K562 (cell line): ENCODE results near the gene C4orf50. TPM values are rescaled to one million over a fixed set of nuclear protein-coding genes. Genes with fewer than 3 reads are reported as not detected.

Source experiments
- ATAC-seq: fragments of 200-7000 bp; cut with Tn5 transposase; 3 replicates; pipeline ENCODE4 v1.9.1; 2020; ENCODE audit warnings: moderate library complexity
- BruUV-seq: library from RNA; stranded (reverse); fragments of 400-500 nt; replicated peaks from 2 replicates; lab custom pipeline; 2021; lab: Mats Ljungman, UMichigan
- CTCF ChIA-PET: fragments of 300-600 bp; formaldehyde crosslinking; extraction: SDS; loops from one replicate; lab custom pipeline; 2021; ENCODE audit warnings: low intra/inter-chr PET ratio; lab: Yijun Ruan, JAX
- POLR2A ChIA-PET: fragments of 300-600, 350-650 bp; sonication (Branson Sonifier 250); formaldehyde crosslinking; extraction: SDS; loops from one replicate; lab custom pipeline; 2021; ENCODE audit warnings: antibody characterized with exemption, inconsistent platforms; lab: Yijun Ruan, JAX
- DNase-seq, 4 experiments: peaks; one replicate each; pipeline versions ENCODE4 v3.0.0 to v3.0.0-alpha.2; 2011 to 2018; ENCODE audit warnings: low spot score in 3 of 4, mixed read lengths in 3 of 4; ENCODE audit errors: extremely low read depth in 1 of 4
- FAIRE-seq: peaks from 2 replicates; lab custom pipeline; 2011; peaks lifted over from hg19 to GRCh38; lab: Jason Lieb, UNC
- H2AFZ ChIP-seq: 2 replicates; pipeline ENCODE4 v1.6.0; 2011; ENCODE audit warnings: low read depth, low read length, control low read depth, inconsistent platforms
- H3K27ac ChIP-seq: fragments of 200-600 bp; 3 replicates; pipeline ENCODE4 v1.8.0; 2011; ENCODE audit warnings: low read depth, mild to moderate bottlenecking, control low read depth, inconsistent platforms, low read length, moderate library complexity, mixed read lengths; ENCODE audit errors: extremely low read depth
- H3K27me3 ChIP-seq, 2 experiments: fragments of 300-600 bp in 1 of 2; 2 replicates in 1 of 2; 3 replicates in 1 of 2; pipeline versions ENCODE4 v1.6.0 to v1.8.0; 2011; ENCODE audit warnings: inconsistent platforms in 2 of 2, low read length in 2 of 2, mild to moderate bottlenecking in 1 of 2, mixed read lengths in 1 of 2, moderate library complexity in 1 of 2; ENCODE audit not compliant: control insufficient read depth in 2 of 2, insufficient read depth in 2 of 2
- H3K36me3 ChIP-seq: fragments of 300-600 bp; 3 replicates; pipeline ENCODE4 v1.8.0; 2011; ENCODE audit warnings: mild to moderate bottlenecking, low read length, inconsistent platforms; ENCODE audit not compliant: control insufficient read depth, insufficient read depth
- H3K4me1 ChIP-seq, 2 experiments: fragments of 200-600 bp in 1 of 2; replicated peaks in 1 of 2; 2 replicates in 1 of 2; 3 replicates in 1 of 2; pipeline versions ENCODE4 v1.5.1 to v1.8.0; 2011; ENCODE audit warnings: inconsistent platforms in 2 of 2, low read length in 2 of 2, mild to moderate bottlenecking in 1 of 2, mixed read lengths in 1 of 2, moderate library complexity in 1 of 2; ENCODE audit not compliant: control insufficient read depth in 2 of 2, insufficient read depth in 2 of 2
- H3K4me2 ChIP-seq: 2 replicates; pipeline ENCODE4 v1.6.1; 2011; ENCODE audit warnings: low read length, control low read depth, inconsistent platforms, mixed read lengths; ENCODE audit not compliant: insufficient read depth
- H3K4me3 ChIP-seq: fragments of 200-600 bp; sonication (generic), shearing (Covaris generic); 2 replicates; pipeline ENCODE4 v1.5.1; 2016; ENCODE audit warnings: control low read depth, inconsistent platforms
- H3K79me2 ChIP-seq: fragments of 200-600 bp; 3 replicates; pipeline ENCODE4 v1.8.0; 2011; ENCODE audit warnings: low read length, inconsistent platforms; ENCODE audit not compliant: control insufficient read depth, insufficient read depth
- H3K9ac ChIP-seq, 2 experiments: 2 replicates each; pipeline versions ENCODE4 v1.6.0 to v1.6.1; 2011; ENCODE audit warnings: low read depth in 2 of 2, low read length in 2 of 2, control low read depth in 1 of 2, inconsistent platforms in 1 of 2, mild to moderate bottlenecking in 1 of 2, mixed read lengths in 1 of 2; ENCODE audit not compliant: insufficient read depth in 1 of 2
- H3K9me1 ChIP-seq: one replicate; pipeline ENCODE4 v1.6.0; 2011; ENCODE audit warnings: inconsistent platforms, mild to moderate bottlenecking, low read length, moderate library complexity; ENCODE audit not compliant: control insufficient read depth, insufficient read depth
- H3K9me3 ChIP-seq: replicated peaks from 2 replicates; pipeline ENCODE4 v1.5.1; 2011; ENCODE audit warnings: low read depth, low read length, inconsistent platforms; ENCODE audit not compliant: control insufficient read depth, insufficient read depth
- H4K20me1 ChIP-seq: replicated peaks from 2 replicates; pipeline ENCODE4 v1.6.1; 2011; ENCODE audit warnings: low read length, inconsistent platforms, mixed read lengths; ENCODE audit not compliant: control insufficient read depth, insufficient read depth
- CEBPB ChIP-seq: fragments of 450-650 bp; IDR thresholded peaks from 2 replicates; pipeline ENCODE4 v1.6.1; 2016; ENCODE audit warnings: missing genetic modification characterization, missing compliant biosample characterization
- GATAD2B ChIP-seq: fragments of 450-650 bp; IDR thresholded peaks from 2 replicates; pipeline ENCODE4 v1.6.1; 2017; ENCODE audit warnings: mild to moderate bottlenecking, borderline replicate concordance
- KDM4B ChIP-seq, 2 experiments: fragments of 450-650 bp in 1 of 2; sonication (generic) in 1 of 2; IDR thresholded peaks; 2 replicates each; pipeline ENCODE4 v1.6.1; 2016 to 2017; ENCODE audit warnings: borderline replicate concordance in 2 of 2, antibody characterized with exemption in 1 of 2, low read depth in 1 of 2, mild to moderate bottlenecking in 1 of 2
- NR3C1 ChIP-seq: sonication (generic); formaldehyde crosslinking; IDR thresholded peaks from 2 replicates; pipeline ENCODE4 v1.8.1; 2022; ENCODE audit warnings: missing genetic modification reagents
- RCOR1 ChIP-seq, 2 experiments: IDR thresholded peaks; 2 replicates each; pipeline ENCODE4 v1.6.1; 2012; ENCODE audit warnings: low read depth in 2 of 2, low read length in 2 of 2, borderline replicate concordance in 1 of 2, improper control_type of control experiment in 1 of 2
- WGBS: fragments of 100-300 bp; shearing (Covaris generic); methylation state at CpG from one replicate; pipeline ENCODE4 v1.1.6; 2016; ENCODE audit warnings: low coverage, mixed read lengths; ENCODE audit not compliant: insufficient coverage; ENCODE audit errors: missing lambda C conversion rate; 5-methylcytosine and 5-hydroxymethylcytosine counted together
- in situ Hi-C: fragments of 300-500 bp; cut with MboI; formaldehyde crosslinking; loops from 4 replicates; pipeline ENCODE4 v1.15.0; 2018; ENCODE audit warnings: inconsistent platforms, mixed read lengths
- intact Hi-C: fragments of 100-400 bp; cut with micrococcal nuclease; formaldehyde crosslinking; loops from 2 replicates; pipeline ENCODE4 v1.14.2; 2022
- polyA plus RNA-seq, 8 experiments: library from polyadenylated mRNA; depleted of rRNA in 4 of 8; stranded (reverse) in 5 of 8; unstranded in 3 of 8; fragments of >200 nt; fragmentation: Nextera tagmentation in 2 of 8; fragmentation: Illumina TruSeq in 1 of 8; extraction: Ambion mirVana in 2 of 8; extraction: Trizol in 1 of 8; gene quantifications; 2 replicates each; pipeline versions ENCODE4 v1.2.1 to v1.2.3, GENCODE V29; 2011 to 2014; ENCODE audit warnings: inconsistent platforms in 1 of 8, missing spikeins in 1 of 8
- total RNA-seq, 7 experiments: library from RNA; depleted of rRNA in 6 of 7; stranded (reverse); fragments of >200 nt in 6 of 7; fragmentation: Illumina TruSeq in 2 of 7; extraction: Trizol in 2 of 7; gene quantifications; 2 replicates each; pipeline versions ENCODE4 v1.2.1 to v1.2.3, GENCODE V29; 2011 to 2021; ENCODE audit warnings: low replicate concordance in 1 of 7

The C4orf50 gene
- total and polyA plus RNA-seq, 9 of the 15 experiments (the other 6 are each of a cell fraction or from before 2014, with no cell fraction given), result not detected

GRCh38 chr4:5964030-5964429, 54.2 kb downstream of the C4orf50 start:
- peaks cover 0 to 47% of the 10 kb centered on the region in 2 experiments; a peak in 4 of 5 replicates for H3K27me3 ChIP-seq
- no peak for TF ChIP-seq KDM4B (IDR thresholded peaks at IDR 0.05; ENCODE audit: borderline replicate concordance in 2 of 2, low read depth in 1 of 2)
- no peak for TF ChIP-seq GATAD2B
- no peak for TF ChIP-seq NR3C1 (CRISPR knock-in tag)
- TF ChIP-seq RCOR1 (IDR thresholded peaks at IDR 0.05; ENCODE audit: borderline replicate concordance in 1 of 2, low read depth in 2 of 2, low read length in 2 of 2), result no peak
- H3K79me2 ChIP-seq, result no peaks in the 10 kb centered on the region
- in situ Hi-C loops, result no loop called here
- no peaks in the 10 kb centered on the region for H4K20me1 ChIP-seq
- H3K36me3 ChIP-seq, result no peaks in the 10 kb centered on the region
- H3K9me3 ChIP-seq, result no peaks in the 10 kb centered on the region
- H3K9ac ChIP-seq, result no peak overlapping the region
- no peaks in the 10 kb centered on the region for H3K9me1 ChIP-seq
- 2% methylated on average over 4 of the region's 5 CpGs for WGBS
- DNase-seq (no peak), FAIRE-seq (no peak), ATAC-seq (no peak)
- H3K4me1 ChIP-seq, result no peaks in the 10 kb centered on the region
- intact Hi-C loops, result no loop called here
- H2AFZ ChIP-seq, result no peak overlapping the region
- no peak overlapping the region for H3K4me2 ChIP-seq
- H3K4me3 ChIP-seq, result no peak overlapping the region
- BruUV-seq, result no TSS peak
- no peak overlapping the region for H3K27ac ChIP-seq
- POLR2A ChIA-PET, result no interaction called here
- CTCF ChIA-PET, result no interaction called here

- ChIA-PET POLR2A (no interaction called here), CTCF (no interaction called here)
- Histone ChIP-seq H3K27me3 (peaks cover 0 to 47% of the 10 kb centered on the region in 2 experiments; a peak in 4 of 5 replicates), H3K36me3 (no peaks in the 10 kb centered on the region), H3K9ac (no peak overlapping the region), H3K27ac (no peak overlapping the region), H4K20me1 (no peaks in the 10 kb centered on the region), H3K4me1 (no peaks in the 10 kb centered on the region), H3K9me3 (no peaks in the 10 kb centered on the region), H3K9me1 (no peaks in the 10 kb centered on the region), H3K79me2 (no peaks in the 10 kb centered on the region), H3K4me2 (no peak overlapping the region), H3K4me3 (no peak overlapping the region), H2AFZ (no peak overlapping the region)
- intact Hi-C loops (no loop called here), in situ Hi-C loops (no loop called here)
- TF ChIP-seq CEBPB (tag), result no peak
- no peak for FAIRE-seq
- BruUV-seq, result no TSS peak
- no peak for DNase-seq
- WGBS, result 0% methylated on average over 2 of the region's 2 CpGs
- no peak for ATAC-seq
Measured at GRCh38 chr4:5963611-5964010, 54.6 kb downstream of the C4orf50 start.
